DOHH2 (cell line): Measurements from ENCODE around the gene CKM.

Experiments
- H3F3A ChIP-seq: fragments of 200-600 bp; sonication (generic), shearing (Covaris generic); 2 replicates; pipeline ENCODE4 v1.6.0; 2016; ENCODE audit warnings: antibody characterized with exemption, mild to moderate bottlenecking; ENCODE audit not compliant: control insufficient read depth, insufficient read depth
- H3K27ac ChIP-seq: fragments of 200-600 bp; sonication (generic); 2 replicates; pipeline ENCODE4 v1.5.1; 2014; ENCODE audit warnings: low read depth, mild to moderate bottlenecking, low read length, moderate library complexity
- H3K27me3 ChIP-seq: fragments of 200-600 bp; sonication (generic); 2 replicates; pipeline ENCODE4 v1.6.1; 2014; ENCODE audit warnings: mild to moderate bottlenecking, low read length, mixed read lengths; ENCODE audit not compliant: control insufficient read depth
- H3K36me3 ChIP-seq: fragments of 200-600 bp; sonication (generic); 2 replicates; pipeline ENCODE4 v1.6.1; 2014; ENCODE audit warnings: mild to moderate bottlenecking, low read length, moderate library complexity, mixed read lengths; ENCODE audit not compliant: control insufficient read depth
- H3K4me1 ChIP-seq: fragments of 200-600 bp; sonication (generic); 2 replicates; pipeline ENCODE4 v1.6.1; 2014; ENCODE audit warnings: mild to moderate bottlenecking, low read length, mixed read lengths; ENCODE audit not compliant: control insufficient read depth
- H3K4me2 ChIP-seq: fragments of 200-600 bp; sonication (generic); 2 replicates; pipeline ENCODE4 v1.6.0; 2014; ENCODE audit warnings: mild to moderate bottlenecking, low read length, moderate library complexity
- H3K4me3 ChIP-seq: fragments of 200-600 bp; sonication (generic); 2 replicates; pipeline ENCODE4 v1.5.1; 2014; ENCODE audit warnings: mild to moderate bottlenecking, low read length, mixed read lengths
- H3K79me2 ChIP-seq: fragments of 200-600 bp; sonication (generic); 2 replicates; pipeline ENCODE4 v1.6.1; 2014; ENCODE audit warnings: mild to moderate bottlenecking, low read length, mixed read lengths; ENCODE audit not compliant: control insufficient read depth
- H3K9me2 ChIP-seq: fragments of 200-600 bp; sonication (generic); replicated peaks from 2 replicates; pipeline ENCODE4 v1.6.1; 2014; ENCODE audit warnings: mild to moderate bottlenecking, low read length, mixed read lengths; ENCODE audit not compliant: control insufficient read depth
- H3K9me3 ChIP-seq: fragments of 200-600 bp; sonication (generic); 2 replicates; pipeline ENCODE4 v1.6.1; 2014; ENCODE audit warnings: antibody characterized with exemption, low read length, mixed read lengths; ENCODE audit not compliant: control insufficient read depth, insufficient read depth
- H4K20me1 ChIP-seq: fragments of 200-600 bp; sonication (generic); 2 replicates; pipeline ENCODE4 v1.6.0; 2014; ENCODE audit warnings: low read depth, mild to moderate bottlenecking, antibody characterized with exemption, low read length, moderate library complexity; ENCODE audit not compliant: control insufficient read depth, insufficient read depth
- EZH2phosphoT487 ChIP-seq: fragments of 200-600 bp; sonication (generic); IDR thresholded peaks from 2 replicates; pipeline ENCODE4 v1.6.1; 2017; ENCODE audit warnings: borderline replicate concordance, mild to moderate bottlenecking, antibody characterized with exemption, low read length, moderate library complexity, mixed read lengths
- TF ChIP-seq, protein P1 (sequence below): fragments of 200-600 bp; sonication (generic); IDR thresholded peaks from one replicate; pipeline ENCODE4 v1.5.1; 2014; ENCODE audit warnings: antibody characterized with exemption, mild to moderate bottlenecking, low read depth, low read length; ENCODE audit not compliant: poor library complexity, severe bottlenecking

Gene CKM

DNA sequence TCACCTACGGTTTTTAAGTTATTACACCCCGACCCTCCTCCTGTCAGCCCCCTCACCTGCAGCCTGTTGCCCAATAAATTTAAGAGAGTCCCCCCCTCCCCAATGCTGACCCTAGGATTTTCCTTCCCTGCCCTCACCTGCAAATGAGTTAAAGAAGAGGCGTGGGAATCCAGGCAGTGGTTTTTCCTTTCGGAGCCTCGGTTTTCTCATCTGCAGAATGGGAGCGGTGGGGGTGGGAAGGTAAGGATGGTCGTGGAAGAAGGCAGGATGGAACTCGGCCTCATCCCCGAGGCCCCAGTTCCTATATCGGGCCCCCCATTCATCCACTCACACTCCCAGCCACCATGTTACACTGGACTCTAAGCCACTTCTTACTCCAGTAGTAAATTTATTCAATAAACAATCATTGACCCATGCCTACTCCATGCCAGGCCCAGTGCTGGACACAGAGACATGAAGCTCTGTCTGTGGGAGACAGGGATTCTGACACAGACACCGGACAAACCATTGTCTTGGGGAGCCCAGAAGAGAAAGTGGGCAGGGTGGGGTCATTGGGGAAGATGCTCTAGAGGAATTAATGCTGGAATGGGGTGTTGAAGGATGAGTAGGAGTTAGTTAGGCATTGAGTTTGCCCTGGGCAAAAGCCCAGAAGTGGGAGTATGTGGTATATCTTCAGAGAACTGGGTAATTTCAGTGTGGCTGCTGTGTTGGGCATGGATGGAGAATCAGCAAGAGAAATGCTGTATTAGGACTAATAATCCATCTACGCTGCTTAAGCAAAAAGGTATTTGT lies 19.2 kb downstream of the CKM start:
- no peaks in the 10 kb centered on the region for H3K27me3 ChIP-seq
- H3K4me1 ChIP-seq, result no peaks in the 10 kb centered on the region
- H3K4me3 ChIP-seq, result no peak overlapping the region
- no peak overlapping the region for H3K27ac ChIP-seq
- no peak for TF ChIP-seq EZH2phosphoT487
- TF ChIP-seq, protein P1, sequence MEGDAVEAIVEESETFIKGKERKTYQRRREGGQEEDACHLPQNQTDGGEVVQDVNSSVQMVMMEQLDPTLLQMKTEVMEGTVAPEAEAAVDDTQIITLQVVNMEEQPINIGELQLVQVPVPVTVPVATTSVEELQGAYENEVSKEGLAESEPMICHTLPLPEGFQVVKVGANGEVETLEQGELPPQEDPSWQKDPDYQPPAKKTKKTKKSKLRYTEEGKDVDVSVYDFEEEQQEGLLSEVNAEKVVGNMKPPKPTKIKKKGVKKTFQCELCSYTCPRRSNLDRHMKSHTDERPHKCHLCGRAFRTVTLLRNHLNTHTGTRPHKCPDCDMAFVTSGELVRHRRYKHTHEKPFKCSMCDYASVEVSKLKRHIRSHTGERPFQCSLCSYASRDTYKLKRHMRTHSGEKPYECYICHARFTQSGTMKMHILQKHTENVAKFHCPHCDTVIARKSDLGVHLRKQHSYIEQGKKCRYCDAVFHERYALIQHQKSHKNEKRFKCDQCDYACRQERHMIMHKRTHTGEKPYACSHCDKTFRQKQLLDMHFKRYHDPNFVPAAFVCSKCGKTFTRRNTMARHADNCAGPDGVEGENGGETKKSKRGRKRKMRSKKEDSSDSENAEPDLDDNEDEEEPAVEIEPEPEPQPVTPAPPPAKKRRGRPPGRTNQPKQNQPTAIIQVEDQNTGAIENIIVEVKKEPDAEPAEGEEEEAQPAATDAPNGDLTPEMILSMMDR, result no peak
- H3K36me3 ChIP-seq, result no peaks in the 10 kb centered on the region
- no peaks in the 10 kb centered on the region; the same call in 1 of the 2 replicates for H4K20me1 ChIP-seq
- no peaks in the 10 kb centered on the region for H3K9me3 ChIP-seq
- no peak overlapping the region for H3K4me2 ChIP-seq
- no peaks in the 10 kb centered on the region for H3F3A ChIP-seq
- no peaks in the 10 kb centered on the region for H3K79me2 ChIP-seq
- H3K9me2 ChIP-seq, result no peaks in the 10 kb centered on the region

DNA sequence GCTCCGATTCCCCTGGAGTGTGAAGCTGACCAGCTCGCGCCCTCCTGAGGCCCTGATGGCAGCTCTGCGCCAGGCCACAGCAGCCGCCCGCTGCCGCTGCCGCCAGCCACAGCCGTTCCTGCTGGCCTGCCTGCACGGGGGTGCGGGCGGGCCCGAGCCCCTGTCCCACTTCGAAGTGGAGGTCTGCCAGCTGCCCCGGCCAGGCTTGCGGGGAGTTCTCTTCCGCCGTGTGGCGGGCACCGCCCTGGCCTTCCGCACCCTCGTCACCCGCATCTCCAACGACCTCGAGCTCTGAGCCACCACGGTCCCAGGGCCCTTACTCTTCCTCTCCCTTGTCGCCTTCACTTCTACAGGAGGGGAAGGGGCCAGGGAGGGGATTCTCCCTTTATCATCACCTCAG lies 20.3 kb downstream of the CKM start:
- H3K9me3 ChIP-seq, result no peaks in the 10 kb centered on the region
- H3K36me3 ChIP-seq, result no peaks in the 10 kb centered on the region
- no peak for TF ChIP-seq EZH2phosphoT487
- TF ChIP-seq, protein P1, result no peak
- H3K4me1 ChIP-seq, result no peaks in the 10 kb centered on the region
- H3K27me3 ChIP-seq, result no peaks in the 10 kb centered on the region
- H3K27ac ChIP-seq, result no peak overlapping the region
- no peak overlapping the region for H3K4me2 ChIP-seq
- H3K9me2 ChIP-seq, result no peaks in the 10 kb centered on the region
- H4K20me1 ChIP-seq, result no peaks in the 10 kb centered on the region; the same call in 1 of the 2 replicates
- H3K4me3 ChIP-seq, result no peak overlapping the region
- no peaks in the 10 kb centered on the region for H3F3A ChIP-seq
- H3K79me2 ChIP-seq, result no peaks in the 10 kb centered on the region

DNA sequence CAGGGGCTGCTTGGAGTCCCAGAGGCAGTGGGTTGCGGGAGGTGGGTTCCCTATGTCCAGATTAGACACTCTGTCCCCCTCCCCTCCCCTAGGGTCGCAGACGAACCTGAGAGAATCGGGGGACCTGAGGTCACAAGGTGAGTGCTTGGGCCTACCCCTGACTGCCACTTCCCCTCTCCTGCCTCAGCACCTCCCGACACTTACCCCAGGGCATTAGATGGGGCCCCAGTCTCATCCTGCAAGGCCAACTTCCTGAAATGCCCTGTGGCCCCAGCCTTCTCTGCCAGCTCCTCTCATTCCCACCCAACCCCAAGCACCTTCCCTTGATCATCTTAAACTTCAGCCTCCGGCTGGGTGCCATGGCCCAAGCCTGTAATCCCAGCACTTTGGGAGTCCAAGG lies 23.0 kb downstream of the CKM start:
- no peak overlapping the region for H3K4me2 ChIP-seq
- no peak overlapping the region for H3K27ac ChIP-seq
- H3K79me2 ChIP-seq, result no peaks in the 10 kb centered on the region
- H4K20me1 ChIP-seq, result no peaks in the 10 kb centered on the region
- H3F3A ChIP-seq, result no peaks in the 10 kb centered on the region
- H3K9me3 ChIP-seq, result no peaks in the 10 kb centered on the region
- TF ChIP-seq EZH2phosphoT487, result no peak
- TF ChIP-seq, protein P1, result no peak
- no peaks in the 10 kb centered on the region for H3K36me3 ChIP-seq
- H3K4me1 ChIP-seq, result no peaks in the 10 kb centered on the region
- H3K27me3 ChIP-seq, result no peaks in the 10 kb centered on the region
- no peak overlapping the region for H3K4me3 ChIP-seq
- H3K9me2 ChIP-seq, result no peaks in the 10 kb centered on the region
